H1 (cell line): ENCODE results near the gene MYH7. TPM values are rescaled to one million over a fixed set of nuclear protein-coding genes. Genes with fewer than 3 reads are reported as not detected.
"Not testable (repeated sequence)": the region's sequence is repeated elsewhere in the genome, so short reads cannot be mapped to it uniquely, and the experiment has no call there.

Experiments used
- CTCF ChIA-PET: fragments of 300-600 bp; sonication (Branson Sonifier 250); formaldehyde crosslinking; loops from one replicate; lab custom pipeline; 2021; ENCODE audit not compliant: partially characterized antibody; lab: Charles Lee
- POLR2A ChIA-PET: fragments of 300-600 bp; sonication (Branson Sonifier 250); formaldehyde crosslinking; loops from one replicate; lab custom pipeline; 2021; ENCODE audit warnings: inconsistent platforms; ENCODE audit not compliant: partially characterized antibody; lab: Charles Lee
- DNase-seq, 2 experiments: peaks; one replicate each; pipeline versions ENCODE4 v3.0.0 to v3.0.0-alpha.2; 2010 to 2022; ENCODE audit warnings: low spot score in 2 of 2, low read depth in 1 of 2, mixed read lengths in 1 of 2
- FAIRE-seq: peaks from 2 replicates; lab custom pipeline; 2011; peaks lifted over from hg19 to GRCh38; lab: Jason Lieb, UNC
- H2AFZ ChIP-seq: 2 replicates; pipeline ENCODE4 v1.8.1; 2012; ENCODE audit warnings: low read length, inconsistent platforms
- H2AK5ac ChIP-seq: 2 replicates; pipeline ENCODE4 v1.6.1; 2013; ENCODE audit warnings: low read depth, low read length
- H2BK120ac ChIP-seq: replicated peaks from 2 replicates; pipeline ENCODE3; 2013; ENCODE audit warnings: low read depth, low read length, inconsistent platforms
- H2BK12ac ChIP-seq: 2 replicates; pipeline ENCODE4 v1.6.1; 2013; ENCODE audit warnings: low read depth, low read length
- H2BK15ac ChIP-seq: 2 replicates; pipeline ENCODE4 v1.6.1; 2013; ENCODE audit warnings: low read length
- H2BK20ac ChIP-seq: 2 replicates; pipeline ENCODE4 v1.6.1; 2013; ENCODE audit warnings: low read length
- H2BK5ac ChIP-seq: 2 replicates; pipeline ENCODE4 v1.6.1; 2013; ENCODE audit warnings: low read depth, low read length
- H3K14ac ChIP-seq: 2 replicates; pipeline ENCODE4 v1.6.1; 2013; ENCODE audit warnings: inconsistent platforms; ENCODE audit not compliant: insufficient read length
- H3K18ac ChIP-seq: 2 replicates; pipeline ENCODE4 v1.6.1; 2013; ENCODE audit warnings: low read length; ENCODE audit errors: extremely low read depth
- H3K23ac ChIP-seq: 2 replicates; pipeline ENCODE4 v1.6.1; 2013; ENCODE audit warnings: inconsistent platforms; ENCODE audit not compliant: insufficient read length
- H3K23me2 ChIP-seq: 2 replicates; pipeline ENCODE4 v1.6.1; 2013; ENCODE audit warnings: low read depth, low read length
- H3K27ac ChIP-seq: 2 replicates; pipeline ENCODE4 v1.6.1; 2011; ENCODE audit warnings: low read depth, low read length, inconsistent platforms
- H3K27me3 ChIP-seq, 4 experiments: replicated peaks in 1 of 4; 1 replicate in 1 of 4; 2 replicates in 3 of 4; pipeline versions ENCODE4 v1.6.1 to v1.8.1; 2011 to 2013; ENCODE audit warnings: low read length in 3 of 4, mild to moderate bottlenecking in 3 of 4, inconsistent platforms in 2 of 4, mixed read lengths in 2 of 4, moderate library complexity in 1 of 4; ENCODE audit not compliant: control insufficient read depth in 3 of 4, insufficient read depth in 3 of 4; ENCODE audit errors: extremely low read depth in 1 of 4
- H3K36me3 ChIP-seq, 4 experiments: 2 replicates each; pipeline versions ENCODE4 v1.6.1 to v1.8.1; 2011 to 2013; ENCODE audit warnings: mild to moderate bottlenecking in 4 of 4, low read length in 3 of 4, moderate library complexity in 2 of 4, control low read depth in 1 of 4, inconsistent platforms in 1 of 4; ENCODE audit not compliant: insufficient read depth in 4 of 4, control insufficient read depth in 2 of 4
- H3K4ac ChIP-seq: replicated peaks from 2 replicates; pipeline ENCODE3; 2013; ENCODE audit warnings: low read length, low read depth, mixed read lengths, inconsistent platforms; ENCODE audit not compliant: insufficient read length
- H3K4me1 ChIP-seq, 4 experiments: replicated peaks in 1 of 4; 1 replicate in 1 of 4; 2 replicates in 3 of 4; pipeline versions ENCODE4 v1.6.1 to v1.8.1; 2011 to 2013; ENCODE audit warnings: low read length in 3 of 4, inconsistent platforms in 2 of 4, mixed read lengths in 1 of 4; ENCODE audit not compliant: insufficient read depth in 4 of 4, control insufficient read depth in 3 of 4
- H3K4me2 ChIP-seq, 2 experiments: 2 replicates each; pipeline versions ENCODE4 v1.6.1 to v1.8.1; 2011 to 2013; ENCODE audit warnings: low read depth in 2 of 2, low read length in 2 of 2, control low read depth in 1 of 2, inconsistent platforms in 1 of 2, mild to moderate bottlenecking in 1 of 2; ENCODE audit not compliant: insufficient read depth in 1 of 2
- H3K4me3 ChIP-seq, 4 experiments: fragments of 200-600, 300-600 bp in 1 of 4; sonication (generic), shearing (Covaris generic), sonication (Bioruptor Twin) in 1 of 4; 2 replicates each; pipeline versions ENCODE4 v1.5.1 to v1.8.1; 2011 to 2016; ENCODE audit warnings: low read length in 4 of 4, low read depth in 3 of 4, control low read depth in 2 of 4, inconsistent platforms in 2 of 4, mild to moderate bottlenecking in 2 of 4, mixed read lengths in 1 of 4, moderate library complexity in 1 of 4; ENCODE audit not compliant: insufficient read depth in 2 of 4; ENCODE audit errors: extremely low read depth in 1 of 4
- H3K56ac ChIP-seq: replicated peaks from 2 replicates; pipeline ENCODE3; 2013; ENCODE audit warnings: low read depth, mild to moderate bottlenecking, mixed read lengths, low read length, inconsistent platforms; ENCODE audit not compliant: insufficient read length
- H3K79me1 ChIP-seq: 2 replicates; pipeline ENCODE4 v1.6.1; 2013; ENCODE audit warnings: low read depth, low read length, control low read depth
- H3K79me2 ChIP-seq, 2 experiments: 2 replicates each; pipeline versions ENCODE4 v1.6.1 to v1.8.1; 2012 to 2013; ENCODE audit warnings: low read length in 2 of 2, mild to moderate bottlenecking in 2 of 2, inconsistent platforms in 1 of 2; ENCODE audit not compliant: insufficient read depth in 2 of 2, control insufficient read depth in 1 of 2
- H3K9ac ChIP-seq, 4 experiments: replicated peaks in 1 of 4; 1 replicate in 1 of 4; 2 replicates in 3 of 4; pipeline versions ENCODE4 v1.6.1 to v1.8.1; 2011 to 2013; ENCODE audit warnings: low read depth in 3 of 4, low read length in 3 of 4, control low read depth in 2 of 4, mild to moderate bottlenecking in 2 of 4, moderate library complexity in 2 of 4, inconsistent platforms in 1 of 4; ENCODE audit errors: extremely low read depth in 1 of 4
- H3K9me3 ChIP-seq, 2 experiments: 2 replicates each; pipeline versions ENCODE4 v1.6.1 to v1.8.1; 2012 to 2013; ENCODE audit warnings: mild to moderate bottlenecking in 2 of 2, moderate library complexity in 2 of 2, control low read depth in 1 of 2, inconsistent platforms in 1 of 2, low read depth in 1 of 2, low read length in 1 of 2, mixed read lengths in 1 of 2; ENCODE audit not compliant: insufficient read depth in 2 of 2
- H4K20me1 ChIP-seq, 2 experiments: replicated peaks in 1 of 2; 2 replicates each; pipeline versions ENCODE3 to v1.8.1; 2011 to 2013; ENCODE audit warnings: inconsistent platforms in 2 of 2, low read length in 2 of 2, mild to moderate bottlenecking in 1 of 2; ENCODE audit not compliant: insufficient read depth in 2 of 2, control insufficient read depth in 1 of 2
- H4K5ac ChIP-seq: 2 replicates; pipeline ENCODE4 v1.6.1; 2013; ENCODE audit warnings: low read length, low read depth, mixed read lengths, inconsistent platforms; ENCODE audit not compliant: insufficient read length
- H4K8ac ChIP-seq: 2 replicates; pipeline ENCODE4 v1.8.0; 2013; ENCODE audit warnings: mild to moderate bottlenecking, moderate library complexity, low read length, inconsistent platforms; ENCODE audit not compliant: insufficient read depth; ENCODE audit errors: extremely low read depth
- H4K91ac ChIP-seq: replicated peaks from 2 replicates; pipeline ENCODE3; 2013; ENCODE audit warnings: low read length, mixed read lengths, inconsistent platforms; ENCODE audit not compliant: insufficient read length
- CTCF ChIP-seq, 3 experiments: IDR thresholded peaks; 1 replicate in 2 of 3; 2 replicates in 1 of 3; pipeline versions ENCODE4 v1.5.1 to v1.6.1; 2011; ENCODE audit warnings: low read length in 3 of 3, mild to moderate bottlenecking in 3 of 3, inconsistent platforms in 2 of 3, low read depth in 1 of 3, moderate library complexity in 1 of 3; ENCODE audit not compliant: insufficient read depth in 1 of 3; ENCODE audit errors: control extremely low read depth in 1 of 3
- RAD21 ChIP-seq, 2 experiments: IDR thresholded peaks in 1 of 2; conservative IDR thresholded peaks in 1 of 2; 2 replicates each; pipeline ENCODE4 v1.6.1; 2011; ENCODE audit warnings: low read depth in 2 of 2, low read length in 2 of 2, improper control_type of control experiment in 1 of 2, inconsistent platforms in 1 of 2, mild to moderate bottlenecking in 1 of 2, moderate library complexity in 1 of 2
- WGBS, 2 experiments: shearing (Covaris generic) in 1 of 2; methylation state at CpG; one replicate each; pipeline versions ENCODE4 v1.1.6 to v1.1.7; 2013 to 2015; ENCODE audit warnings: low lambda C conversion rate in 2 of 2, mixed read lengths in 2 of 2, inconsistent platforms in 1 of 2, low coverage in 1 of 2, missing lambda C conversion rate in 1 of 2; ENCODE audit not compliant: insufficient replicate concordance in 2 of 2, insufficient coverage in 1 of 2, insufficient read length in 1 of 2; ENCODE audit errors: extremely low coverage in 1 of 2, missing lambda C conversion rate in 1 of 2; 5-methylcytosine and 5-hydroxymethylcytosine counted together
- polyA plus RNA-seq, 7 experiments: library from polyadenylated mRNA; depleted of rRNA in 3 of 7; stranded (reverse) in 5 of 7; unstranded in 2 of 7; fragments of >200 nt in 5 of 7; fragments of 200-250 nt in 2 of 7; gene quantifications; 1 replicate in 5 of 7; 2 replicates in 1 of 7; 4 replicates in 1 of 7; pipeline versions ENCODE4 v1.2.1 to v1.2.3, GENCODE V29; 2011 to 2013; ENCODE audit warnings: missing spikeins in 2 of 7, mixed read lengths in 2 of 7
- total RNA-seq: library from RNA; stranded (reverse); fragmentation: NEBNext Ultra II Directional; extraction: Animal tissue kit (Norgen Biotek cat#: 25700); gene quantifications from 2 replicates; pipeline ENCODE4 v1.2.1, GENCODE V29; 2021

The MYH7 gene
- total and polyA plus RNA-seq, 2 of the 8 experiments (the other 6 are each of a cell fraction or from before 2014, with no cell fraction given), result not detected

GRCh38 chr14:23456883-23457586, 21.6 kb upstream of the MYH7 start:
- not testable (repeated sequence) for H3K79me1 ChIP-seq, H3K56ac ChIP-seq, H2BK5ac ChIP-seq, H3K9me3 ChIP-seq, H2AFZ ChIP-seq, H3K79me2 ChIP-seq, H3K14ac ChIP-seq, H3K27me3 ChIP-seq, H4K8ac ChIP-seq, H2BK12ac ChIP-seq, H3K18ac ChIP-seq, H2BK15ac ChIP-seq, H2AK5ac ChIP-seq, H3K4me2 ChIP-seq, H2BK120ac ChIP-seq
- WGBS, 2 experiments, result 87% methylated on average over 9 of the region's 11 CpGs; no CpG with 5 or more reads in 1 of the 2 experiments
- peak in 2 of 3 experiments; percentile 64 to 65; a peak in 3 of 4 replicates for TF ChIP-seq CTCF (IDR thresholded peaks at IDR 0.05; ENCODE audit: control extremely low read depth in 1 of 3, insufficient read depth in 1 of 3, low read depth in 1 of 3, low read length in 3 of 3)
- TF ChIP-seq RAD21 (IDR thresholded peaks at IDR 0.05 in 1 of 2, conservative IDR thresholded peaks at IDR 0.05 in 1 of 2; ENCODE audit: low read depth in 2 of 2, low read length in 2 of 2), result peak; percentile 48 to 64
- TF ChIP-seq, all 59 proteins: peak for 2; not testable (repeated sequence) for 57
- not testable (repeated sequence) for DNase-seq, H3K4me3 ChIP-seq, H2BK20ac ChIP-seq, H4K91ac ChIP-seq, H3K23ac ChIP-seq, H3K4ac ChIP-seq, H4K5ac ChIP-seq, H3K9ac ChIP-seq, H3K23me2 ChIP-seq, H3K36me3 ChIP-seq, H3K4me1 ChIP-seq, H4K20me1 ChIP-seq, H3K27ac ChIP-seq
- peak; percentile 32 for FAIRE-seq
- ChIA-PET POLR2A (interaction anchor here (0.9 kb wide), 2 partner anchors 13 to 130 kb away, joined by 3 to 4 read pairs; partner anchors contain the start of gene NGDN), CTCF (interaction anchor here (0.5 to 3.2 kb wide), 37 partner anchors 9 to 270 kb away, joined by 3 to 26 read pairs (median 4); partner anchors contain the start of gene MYH7)
